OCI-LY1 (cell line): ENCODE results near the gene SLC39A10.

Experiments used
- CTCF ChIP-seq: fragments of 200-600 bp; sonication (generic), shearing (Covaris generic); IDR thresholded peaks from 2 replicates; pipeline ENCODE4 v1.5.1; 2017; ENCODE audit warnings: mild to moderate bottlenecking, antibody characterized with exemption, low read length, moderate library complexity, mixed read lengths
- EZH2 ChIP-seq: fragments of 200-600 bp; sonication (generic), shearing (Covaris generic); IDR thresholded peaks from 2 replicates; pipeline ENCODE4 v1.8.0; 2017; ENCODE audit warnings: borderline replicate concordance, mixed run types, mild to moderate bottlenecking, antibody characterized with exemption, low read length, moderate library complexity, mixed read lengths

DNA sequence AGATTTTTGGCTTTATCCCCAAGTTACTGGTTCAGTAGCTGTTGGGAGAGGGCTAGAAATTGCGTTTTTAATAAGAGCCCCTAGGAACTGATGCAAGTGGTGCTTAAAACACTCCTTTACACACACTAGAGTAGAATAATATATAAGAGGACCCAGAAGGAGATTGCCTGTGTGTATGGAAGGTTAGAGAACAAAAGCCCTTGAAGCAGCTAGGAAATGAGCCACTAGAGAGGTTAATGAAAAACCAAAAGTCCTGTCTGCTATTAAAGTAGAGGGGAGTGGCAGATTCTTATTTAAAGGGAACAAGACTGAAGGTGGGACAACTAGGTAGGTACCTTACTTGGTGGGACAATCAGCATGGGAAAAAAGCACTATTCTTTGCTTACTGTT lies 14.4 kb upstream of the SLC39A10 start:
- TF ChIP-seq CTCF (no peak), EZH2 (no peak)
